GM21367 (cell line): ENCODE data around the gene PCYT2.

Source experiments
- ATAC-seq: cut with Tn5 transposase; IDR thresholded peaks from one replicate; pipeline ENCODE4 v1.9.1; 2021; ENCODE audit not compliant: unreplicated experiment

The PCYT2 gene

DNA sequence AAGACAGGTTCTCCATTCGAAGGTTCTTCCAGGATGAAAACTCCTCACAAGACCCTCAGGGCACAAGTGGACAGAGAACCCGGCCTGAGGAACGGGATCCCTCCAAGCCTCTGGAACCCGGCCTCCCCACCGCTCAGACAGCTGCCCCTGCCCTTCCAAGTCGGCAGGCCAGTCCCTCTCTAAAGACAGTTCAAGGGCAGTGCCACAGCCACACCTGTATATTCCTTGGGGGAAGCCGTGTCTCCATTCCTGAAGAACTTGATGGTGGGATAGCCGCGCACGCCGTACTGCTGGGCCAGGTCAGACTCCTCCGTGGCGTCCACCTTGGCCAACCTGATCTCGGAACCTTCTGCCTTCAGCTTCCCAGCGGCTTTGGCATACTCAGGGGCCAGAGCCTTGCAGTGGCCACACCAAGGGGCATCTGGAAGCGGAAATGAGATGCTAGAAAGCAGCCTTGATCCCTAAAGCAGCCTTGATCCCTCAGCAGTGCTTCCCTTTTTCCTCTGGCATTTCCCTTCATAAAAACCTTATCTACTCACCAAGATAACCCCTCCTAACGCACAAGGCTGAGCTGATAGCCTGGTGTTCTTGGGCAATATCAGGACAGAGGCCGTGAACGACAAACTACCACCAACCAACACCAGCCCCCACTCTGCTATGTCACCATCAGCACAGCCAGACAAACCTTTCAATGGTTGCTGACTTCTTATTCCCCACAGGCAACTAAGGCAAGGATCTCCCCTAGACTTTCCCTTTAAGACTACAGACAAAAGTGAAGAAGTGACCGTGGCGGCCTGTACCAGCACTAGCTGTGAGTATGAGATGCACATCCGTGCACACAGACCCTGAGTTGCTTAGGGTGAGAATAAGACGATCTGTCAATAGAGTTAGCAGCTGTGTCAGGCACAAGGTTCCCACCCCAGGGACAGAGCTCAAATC lies 52.0 kb downstream of the PCYT2 start:
- no peak for ATAC-seq

DNA sequence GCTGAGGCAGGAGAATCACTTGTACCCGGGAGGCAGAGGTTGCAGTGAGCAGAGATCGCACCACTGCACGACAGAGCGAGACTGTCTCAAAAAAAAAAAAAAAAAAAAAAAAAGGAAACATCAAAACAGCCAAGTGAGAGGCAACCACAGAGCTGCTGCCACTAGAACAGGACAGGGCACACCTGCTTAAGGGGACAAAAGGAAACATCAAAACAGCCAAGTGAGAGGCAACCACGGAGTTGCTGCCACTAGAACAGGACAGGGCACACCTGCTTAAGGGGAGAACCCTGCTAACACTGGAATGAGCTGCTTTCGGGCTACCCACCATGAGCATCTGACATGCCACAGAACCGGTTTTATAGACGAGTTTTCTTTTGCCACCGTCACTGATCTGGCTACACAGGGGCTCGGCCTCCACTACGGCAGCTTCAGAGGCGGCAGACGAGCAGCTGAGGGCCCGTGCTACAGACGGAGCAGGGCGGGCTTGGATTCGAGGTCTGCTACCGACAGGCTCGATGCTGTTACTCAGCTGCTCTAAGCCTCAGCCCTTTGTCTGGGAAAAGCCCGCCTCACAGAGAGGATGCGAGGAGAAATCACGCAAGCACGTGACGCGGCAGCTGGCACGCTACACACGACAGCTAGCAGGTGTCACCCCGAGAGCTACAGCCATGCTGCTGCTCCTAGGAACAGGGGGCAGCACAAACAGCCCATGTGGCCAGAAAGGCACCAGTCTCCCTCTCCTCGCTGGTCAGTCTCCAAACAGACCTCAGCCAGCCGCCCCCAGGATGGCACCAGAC lies 52.8 kb downstream of the PCYT2 start:
- no peak for ATAC-seq

DNA sequence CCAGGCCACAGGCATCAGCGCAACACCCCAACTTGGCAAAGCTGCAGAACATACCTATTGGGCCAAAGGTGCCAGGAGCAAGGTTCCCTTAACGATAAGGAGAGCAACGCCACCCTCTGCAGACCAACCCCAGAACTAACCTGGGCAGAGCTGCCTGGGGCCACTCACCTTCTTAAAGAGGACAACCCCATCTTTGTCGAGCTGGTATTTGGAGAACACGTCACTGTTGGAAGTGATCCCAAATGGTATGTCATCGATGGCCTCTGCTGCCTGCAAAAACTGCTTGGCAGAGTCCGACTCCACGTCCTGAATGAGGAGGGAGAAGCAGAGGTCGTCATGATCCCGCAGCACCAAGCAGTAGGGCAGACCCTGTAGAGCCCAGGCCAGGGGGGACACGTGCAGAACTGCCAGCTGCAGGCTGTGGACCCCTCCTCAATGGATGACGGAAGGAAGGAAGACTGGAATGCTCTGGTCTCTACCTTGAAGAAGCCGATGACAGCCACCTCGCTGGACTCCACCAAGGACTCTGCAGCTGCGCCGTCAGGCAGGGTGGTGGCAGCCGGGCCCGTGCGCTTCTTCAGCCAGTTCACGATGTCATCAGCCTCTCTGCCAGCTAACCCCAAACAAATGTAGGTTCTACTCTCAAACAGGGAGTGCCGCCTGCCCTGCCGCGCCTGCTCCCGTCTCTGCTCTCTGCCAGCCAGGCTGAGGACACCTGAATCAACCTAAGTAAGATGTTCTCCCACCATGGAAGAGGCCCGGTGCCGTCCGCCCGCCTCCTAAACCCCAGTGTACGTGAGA lies 56.0 kb downstream of the PCYT2 start:
- no peak for ATAC-seq

DNA sequence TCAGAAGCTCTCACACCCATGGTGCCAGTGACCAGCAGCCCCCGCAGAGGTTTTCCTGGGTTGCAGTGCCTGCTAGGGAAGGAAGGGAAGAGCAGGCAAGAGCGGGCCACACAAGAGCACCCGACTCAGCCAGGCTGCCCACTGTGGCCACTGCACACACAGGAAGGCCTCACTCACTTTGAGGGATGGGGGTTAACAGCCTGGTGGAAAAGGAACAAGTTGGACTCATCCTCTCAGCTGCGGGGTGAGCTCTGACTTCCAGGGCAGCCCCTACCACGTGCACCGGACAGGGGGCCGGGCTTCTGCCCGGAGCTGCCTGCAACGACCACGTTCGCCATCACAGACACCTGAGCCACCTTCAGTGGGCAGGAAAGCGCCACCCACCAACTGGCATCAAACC lies 59.0 kb downstream of the PCYT2 start:
- no peak for ATAC-seq

DNA sequence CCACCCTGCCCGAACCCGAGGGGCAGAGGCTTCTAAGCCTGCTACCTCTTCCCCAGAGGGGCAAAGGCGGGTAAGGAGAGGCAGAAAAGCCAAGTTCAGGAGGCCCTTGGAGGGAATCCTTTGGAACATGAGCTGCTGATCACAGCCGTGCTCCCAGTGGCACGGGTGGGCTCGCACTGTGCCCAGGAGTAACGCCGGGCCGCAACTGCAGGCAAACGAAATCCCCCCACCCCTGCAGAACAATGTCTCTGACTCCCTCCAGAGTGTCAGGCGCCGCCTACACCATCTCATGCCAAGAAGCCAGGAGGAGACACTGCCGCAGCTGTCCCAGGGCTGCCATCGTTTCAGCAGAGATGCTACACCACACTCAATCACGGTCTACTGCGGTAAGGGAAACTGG lies 59.8 kb downstream of the PCYT2 start:
- ATAC-seq = no peak
